Motor neuron (in vitro differentiated cells): ENCODE measurements around the gene CFAP68. TPM values are rescaled to one million over a fixed set of nuclear protein-coding genes. Genes with fewer than 3 reads are reported as not detected.
A peak's percentile ranks its signal among the peaks of the same experiment; 100 is the strongest.
"Not testable (repeated sequence)": the region's sequence is repeated elsewhere in the genome, so short reads cannot be mapped to it uniquely, and the experiment has no call there.

ENCODE experiments used
- ATAC-seq, 8 experiments: fragments of 200-7000 bp; cut with Tn5 transposase; replicated peaks in 6 of 8; 2 replicates each; pipeline ENCODE4 v1.8.0; 2021; ENCODE audit warnings: mild to moderate bottlenecking in 8 of 8, moderate library complexity in 8 of 8
- H3K27ac ChIP-seq, 2 donors: fragments of 250-450 bp; sonication (Bioruptor Pico); 2 replicates each; pipeline ENCODE4 v1.9.0; 2021; ENCODE audit warnings: antibody characterized with exemption in 2 of 2, mild to moderate bottlenecking in 2 of 2, moderate library complexity in 1 of 2
- H3K4me1 ChIP-seq, 2 donors: fragments of 250-450 bp; sonication (Bioruptor Pico); replicated peaks in 1 of 2; 2 replicates each; pipeline ENCODE4 v1.6.1; 2021; ENCODE audit warnings: antibody characterized with exemption in 2 of 2, mild to moderate bottlenecking in 2 of 2, moderate library complexity in 1 of 2
- H3K4me3 ChIP-seq, 5 donors: fragments of 250-450 bp; sonication (Bioruptor Pico); 2 replicates each; pipeline ENCODE4 v1.9.0; 2021; ENCODE audit warnings: antibody characterized with exemption in 5 of 5, mild to moderate bottlenecking in 5 of 5, moderate library complexity in 4 of 5
- WGBS, 10 experiments: fragments of 450-650 bp; shearing (Covaris generic); methylation state at CpG; one replicate each; pipeline ENCODE4 v1.0.0; 2022; 5-methylcytosine and 5-hydroxymethylcytosine counted together
- in situ Hi-C, 9 experiments: fragments of 400-800 bp; cut with MboI; loops; one replicate each; pipeline ENCODE4 v1.15.0; 2021; ENCODE audit warnings: low sequenced_read_pairs in 9 of 9, low pct_unique_long_range_greater_than_20kb in 2 of 9; ENCODE audit not compliant: unreplicated experiment in 9 of 9
- total RNA-seq, 8 experiments: library from RNA; unstranded; fragments of 300-600 nt; gene quantifications; 2 replicates each; pipeline versions ENCODE4 v1.2.3 to v1.2.4, GENCODE V29; 2022

CFAP68 gene
- total RNA-seq, 8 experiments from 2014 or later = 25.9 to 72.1 (median 34.5) TPM

GRCh38 chr11:111871693-111872161 is 7.6 kb upstream of the CFAP68 start:
- Histone ChIP-seq H3K27ac (peak overlapping the region; percentile 72 to 76), H3K4me1 (peaks cover 0 to 15% of the 10 kb centered on the region in 2 donors), H3K4me3 (peak overlapping the region; percentile 64 to 99 (median 94))
- in situ Hi-C loops = loop anchor here in 2 of 9 experiments (10.0 to 25.0 kb wide), 2 partner anchors 103 to 141 kb away; no protein-coding TSS in a partner anchor
- ATAC-seq = peak in 2 of 8 experiments; percentile 6 to 12
- WGBS, 10 experiments = 3 to 89% (median 57%) methylated on average over 1 to 5 of the region's 5 CpGs

GRCh38 chr11:111878385-111878848 is 924 bp upstream of the CFAP68 start:
- Histone ChIP-seq H3K27ac (peak overlapping the region; percentile 94 to 97), H3K4me1 (peaks cover 10 to 11% of the 10 kb centered on the region in 2 donors), H3K4me3 (peak overlapping the region; percentile 53 to 63 (median 58))
- in situ Hi-C loops = loop anchor here in 2 of 9 experiments (10.0 to 25.0 kb wide), 2 partner anchors 96 to 109 kb away; no protein-coding TSS in a partner anchor
- 0 to 20% (median 1%) methylated on average over 2 to 12 of the region's 13 CpGs for WGBS, 10 experiments
- no peak for ATAC-seq

- in situ Hi-C loops = loop anchor here in 2 of 9 experiments (10.0 to 25.0 kb wide), 2 partner anchors 95 to 108 kb away; no protein-coding TSS in a partner anchor
- Histone ChIP-seq H3K4me3 (peak overlapping the region; percentile 53 to 63 (median 58)), H3K4me1 (peaks cover 10 to 11% of the 10 kb centered on the region in 2 donors), H3K27ac (peak overlapping the region; percentile 94 to 97)
- WGBS, 10 experiments = 23 to 62% (median 42%) methylated on average over 2 to 6 of the region's 6 CpGs
- ATAC-seq = peak in 6 of 8 experiments; percentile 0 to 6 (median 2)
These were observed 258 bp downstream of the CFAP68 start for GRCh38 chr11:111879637-111879960.

- Histone ChIP-seq H3K4me1 (peaks cover 10 to 11% of the 10 kb centered on the region in 2 donors), H3K4me3 (no peak overlapping the region), H3K27ac (no peak overlapping the region)
- WGBS, 10 experiments = 60 to 100% (median 96%) methylated on average over 1 to 5 of the region's 5 CpGs; no CpG with 5 or more reads in 1 of the 10 experiments
- in situ Hi-C loops = loop anchor here in 1 of 9 experiments (25.0 kb wide), 1 partner anchor 105 kb away; no protein-coding TSS in a partner anchor
- ATAC-seq = no peak
These were observed 2.9 kb downstream of the CFAP68 start for GRCh38 chr11:111882202-111882601.

GRCh38 chr11:111885053-111885452 is 5.7 kb downstream of the CFAP68 start:
- H3K27ac ChIP-seq, H3K4me3 ChIP-seq, ATAC-seq, H3K4me1 ChIP-seq: not testable (repeated sequence)
- in situ Hi-C loops = loop anchor here in 1 of 9 experiments (25.0 kb wide), 1 partner anchor 102 kb away; no protein-coding TSS in a partner anchor
- WGBS, 10 experiments = 40 to 100% (median 78%) methylated on average over 1 to 4 of the region's 4 CpGs; no CpG with 5 or more reads in 4 of the 10 experiments

GRCh38 chr11:111886032-111886431 is 6.7 kb downstream of the CFAP68 start:
- no peak for ATAC-seq
- H3K27ac ChIP-seq = no peak overlapping the region
- in situ Hi-C loops = loop anchor here in 1 of 9 experiments (25.0 kb wide), 1 partner anchor 101 kb away; no protein-coding TSS in a partner anchor
- no peak overlapping the region for H3K4me3 ChIP-seq
- no peaks in the 10 kb centered on the region for H3K4me1 ChIP-seq
- WGBS, 10 experiments = 43 to 100% (median 76%) methylated on average over 1 to 4 of the region's 4 CpGs

- no peak for ATAC-seq
- in situ Hi-C loops = loop anchor here in 1 of 9 experiments (25.0 kb wide), 1 partner anchor 100 kb away; no protein-coding TSS in a partner anchor
- no peak overlapping the region for H3K27ac ChIP-seq
- no peak overlapping the region for H3K4me3 ChIP-seq
- no peaks in the 10 kb centered on the region for H3K4me1 ChIP-seq
- WGBS, 10 experiments = 50 to 100% (median 80%) methylated on average over 1 to 2 of the region's 2 CpGs
These were observed 7.5 kb downstream of the CFAP68 start for GRCh38 chr11:111886844-111887243.

GRCh38 chr11:111905411-111905810 is 26.1 kb downstream of the CFAP68 start:
- H3K4me3 ChIP-seq = no peak overlapping the region
- H3K4me1 ChIP-seq = no peaks in the 10 kb centered on the region
- H3K27ac ChIP-seq = no peak overlapping the region
- in situ Hi-C loops = no loop called here
- WGBS, 10 experiments = 14 to 100% (median 80%) methylated on average over 1 to 2 of the region's 2 CpGs; no CpG with 5 or more reads in 4 of the 10 experiments
- ATAC-seq = no peak

- 0 to 100% (median 80%) methylated on average over 1 of the region's 1 CpG; no CpG with 5 or more reads in 1 of the 10 experiments for WGBS, 10 experiments
- H3K27ac ChIP-seq = no peak overlapping the region
- peak in 1 of 8 experiments; percentile 24 for ATAC-seq
These were observed 27.3 kb downstream of the CFAP68 start for GRCh38 chr11:111906680-111907079.

GRCh38 chr11:111908639-111909305 is 29.4 kb downstream of the CFAP68 start:
- WGBS, 10 experiments = 17 to 100% (median 82%) methylated on average over 1 to 5 of the region's 5 CpGs
- no peak for ATAC-seq
- in situ Hi-C loops = no loop called here
- no peak overlapping the region for H3K4me3 ChIP-seq
- peaks cover 6 to 7% of the 10 kb centered on the region in 2 donors for H3K4me1 ChIP-seq
- H3K27ac ChIP-seq = no peak overlapping the region

More at GRCh38 chr11:111906680-111907079, 27.3 kb downstream of the CFAP68 start:
- H3K4me1 ChIP-seq = no peaks in the 10 kb centered on the region
- in situ Hi-C loops = no loop called here
- no peak overlapping the region for H3K4me3 ChIP-seq

- 65 to 96% (median 83%) methylated on average over 1 to 5 of the region's 5 CpGs; no CpG with 5 or more reads in 1 of the 10 experiments for WGBS, 10 experiments
- H3K4me3 ChIP-seq = no peak overlapping the region
- no peak overlapping the region for H3K27ac ChIP-seq
- no peak for ATAC-seq
- in situ Hi-C loops = no loop called here
- H3K4me1 ChIP-seq = peaks cover 6 to 7% of the 10 kb centered on the region in 2 donors
These were observed 30.0 kb downstream of the CFAP68 start for GRCh38 chr11:111909378-111909777.

GRCh38 chr11:111910676-111911562 is 31.6 kb downstream of the CFAP68 start:
- peak in 1 of 8 experiments; percentile 5 for ATAC-seq
- WGBS, 10 experiments = 18 to 87% (median 69%) methylated on average over 1 to 9 of the region's 9 CpGs
- in situ Hi-C loops = no loop called here
- Histone ChIP-seq H3K4me3 (no peak overlapping the region), H3K4me1 (peaks cover 6 to 7% of the 10 kb centered on the region in 2 donors), H3K27ac (no peak overlapping the region)
